Stimulated activated CD4-positive, alpha-beta T cell treated with anti-CD3 and anti-CD28 coated beads, Interleukin-15, amount 100 ng/mL, for 1 hour (primary cell): ENCODE data around the gene SMOC2.

Experiments used
- DNase-seq, 2 donors: peaks; one replicate each; pipeline ENCODE4 v3.0.0-alpha.2; 2020; ENCODE audit warnings: low read depth in 1 of 2, low spot score in 1 of 2

SMOC2 gene

DNA sequence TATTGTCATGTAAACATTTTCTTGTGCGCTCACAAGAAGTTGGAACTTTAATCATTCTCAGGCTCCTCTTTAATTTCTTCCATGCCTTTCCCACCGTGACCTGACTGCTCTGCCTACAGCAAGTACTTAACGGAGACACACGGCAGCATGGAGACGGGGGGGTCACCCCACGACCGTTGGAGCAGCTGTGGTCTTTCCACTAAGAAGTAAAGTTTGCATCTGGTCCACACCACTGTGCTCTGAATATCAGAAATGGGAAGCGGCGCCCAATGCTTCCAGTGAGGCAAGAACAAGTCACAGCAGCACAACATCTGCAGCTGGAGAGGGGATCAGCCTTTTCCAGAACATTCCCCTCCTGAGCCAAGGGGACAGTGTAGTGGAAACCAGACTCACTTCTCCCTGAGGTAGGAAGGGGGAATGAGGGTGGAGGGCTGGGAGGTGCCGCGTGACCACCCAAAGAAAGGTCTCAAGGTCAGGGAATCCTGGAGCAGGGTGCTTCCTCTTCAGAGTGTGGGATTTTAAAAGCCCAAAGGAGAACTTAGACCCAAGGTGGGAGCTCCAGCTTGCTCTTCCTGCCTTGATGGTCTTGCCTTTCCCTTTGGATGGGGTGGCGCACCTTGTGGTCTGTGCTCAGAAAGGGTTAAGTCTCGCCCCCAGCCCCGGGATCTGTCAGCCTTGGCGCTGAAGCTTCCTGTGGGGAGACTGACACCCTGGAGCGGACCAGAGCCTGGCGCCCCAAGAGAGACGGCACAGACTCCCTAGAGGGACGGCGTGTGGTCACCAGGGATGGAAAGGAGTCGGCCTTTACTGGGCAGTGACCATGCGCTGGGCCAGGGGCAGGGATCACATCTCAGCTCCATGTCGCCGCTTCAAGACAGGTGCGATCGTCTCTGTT lies 25.6 kb upstream of the SMOC2 start:
- DNase-seq = no peak

DNA sequence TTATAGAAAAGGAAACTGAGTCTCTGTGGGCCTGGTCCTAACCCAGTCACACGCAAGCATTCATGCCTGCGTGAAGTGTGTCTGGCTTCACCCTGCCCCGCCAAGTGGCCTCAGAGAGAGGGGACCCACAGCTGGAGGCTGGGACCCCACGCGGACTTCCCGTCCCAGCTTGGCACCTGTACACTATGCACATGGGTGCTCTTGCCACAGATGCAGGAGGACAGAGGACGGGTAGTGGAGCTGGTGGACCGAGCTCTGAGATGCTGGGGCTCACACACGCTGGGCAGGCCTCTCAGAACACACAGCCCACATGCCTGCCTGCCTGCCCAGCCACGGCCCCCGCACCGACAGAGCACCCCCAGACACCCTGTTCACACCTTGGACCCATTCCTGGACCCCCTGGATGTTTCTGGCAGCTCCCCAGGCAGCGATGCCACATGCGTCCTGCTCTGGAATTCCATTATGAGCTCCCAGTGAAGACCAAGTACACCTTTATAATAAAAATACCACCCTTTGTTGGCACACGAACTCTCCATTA lies 24.9 kb upstream of the SMOC2 start:
- no peak for DNase-seq

DNA sequence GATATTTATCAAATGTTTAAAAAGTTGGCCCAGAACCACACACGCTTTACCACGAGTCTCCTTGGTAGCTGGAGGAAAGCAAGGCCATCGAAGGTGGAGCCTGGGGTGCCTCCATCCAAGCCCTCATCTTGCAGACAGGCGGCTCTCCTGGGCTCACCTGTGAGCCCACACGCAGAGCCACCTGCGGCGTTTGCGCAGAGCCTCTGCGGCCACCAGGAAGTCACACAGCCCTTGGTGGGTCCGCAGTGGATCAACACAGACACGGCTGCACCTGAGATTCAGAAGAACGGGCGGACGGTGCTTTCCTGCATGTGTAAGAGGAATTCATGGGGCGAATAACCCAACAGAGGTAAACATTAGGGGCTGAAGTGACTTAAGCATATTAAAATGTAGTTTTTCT lies 24.5 kb upstream of the SMOC2 start:
- DNase-seq = no peak

DNA sequence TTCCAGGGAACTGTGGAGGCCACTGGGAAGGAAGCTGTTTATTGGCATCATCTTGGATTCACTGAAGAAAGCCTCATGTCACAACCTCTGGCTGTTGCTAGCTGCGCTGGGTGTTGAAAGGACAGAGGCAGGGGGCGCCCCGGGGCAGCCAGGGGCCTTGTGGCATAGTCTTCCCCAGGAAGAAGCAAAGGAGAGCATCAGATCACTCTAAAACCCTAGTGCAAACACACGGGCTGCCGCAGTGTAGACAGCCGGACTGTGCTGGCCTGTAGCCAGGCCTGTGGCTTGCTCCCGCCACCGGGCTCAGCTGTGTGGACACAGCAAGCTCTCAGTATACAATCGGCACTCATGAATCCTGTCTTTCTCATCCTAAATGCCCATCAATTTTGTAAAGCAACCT lies 23.8 kb upstream of the SMOC2 start:
- no peak for DNase-seq

DNA sequence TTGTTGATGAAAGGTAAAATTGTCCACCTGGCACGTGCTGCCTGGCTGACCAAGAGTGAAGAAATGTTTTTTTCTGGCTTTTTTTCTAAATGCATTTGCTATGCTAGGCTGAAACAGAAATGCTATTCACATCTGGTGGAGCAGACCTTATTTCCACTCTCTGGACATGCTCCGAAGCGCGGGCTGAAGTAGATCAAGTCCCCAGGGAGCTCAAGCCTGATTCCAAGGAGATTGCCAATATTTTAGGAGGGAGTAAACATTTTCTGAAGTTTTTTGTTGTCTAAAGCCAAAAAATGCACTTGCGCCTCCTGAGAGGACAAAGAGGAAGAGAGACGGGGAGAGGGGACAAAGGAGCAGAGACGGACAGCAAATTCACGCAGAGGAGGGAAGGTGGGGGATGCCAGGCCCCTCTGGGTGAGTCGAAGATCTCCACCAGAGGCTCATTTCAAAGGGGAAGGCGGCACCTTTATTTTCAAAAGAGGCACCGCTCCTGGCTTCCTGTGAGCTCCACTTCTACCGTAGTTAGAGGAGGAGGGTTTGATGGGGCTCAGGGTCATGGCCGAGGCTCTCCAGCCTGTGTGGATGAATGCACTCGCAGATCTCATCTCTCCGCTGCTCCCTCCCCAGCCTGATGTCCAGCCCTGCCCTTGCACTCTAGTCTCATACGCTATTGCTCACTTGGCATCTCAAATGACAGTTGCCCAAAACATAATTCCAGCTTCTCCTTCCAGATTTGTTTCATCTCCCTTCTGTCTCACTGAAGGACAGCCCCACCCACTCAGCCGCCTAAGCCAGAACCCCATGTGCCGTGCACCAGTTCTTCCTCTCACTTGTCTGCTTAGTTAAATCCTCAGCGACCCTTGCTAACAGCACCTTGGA lies 23.1 kb upstream of the SMOC2 start:
- DNase-seq = no peak

DNA sequence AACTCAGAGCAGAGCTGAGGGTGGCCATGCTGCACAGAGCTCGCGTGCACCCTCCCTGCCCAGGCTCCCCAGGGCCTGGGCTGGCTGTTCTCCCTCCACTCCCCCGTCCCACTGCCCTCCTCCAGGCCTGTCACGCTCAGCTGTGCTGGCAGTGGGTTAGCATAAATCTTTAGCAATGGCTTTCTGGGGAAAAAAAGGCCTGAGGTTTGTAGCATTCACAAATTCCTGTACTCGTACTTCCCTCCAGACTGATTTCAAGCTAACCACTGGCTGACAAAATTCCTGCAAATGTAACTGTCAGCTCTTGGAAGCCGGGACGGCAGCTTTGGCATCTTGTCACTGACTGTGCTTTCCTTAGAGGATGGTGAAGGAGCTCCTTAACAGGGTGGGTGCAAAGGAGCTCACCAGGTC lies 22.3 kb upstream of the SMOC2 start:
- DNase-seq = no peak

DNA sequence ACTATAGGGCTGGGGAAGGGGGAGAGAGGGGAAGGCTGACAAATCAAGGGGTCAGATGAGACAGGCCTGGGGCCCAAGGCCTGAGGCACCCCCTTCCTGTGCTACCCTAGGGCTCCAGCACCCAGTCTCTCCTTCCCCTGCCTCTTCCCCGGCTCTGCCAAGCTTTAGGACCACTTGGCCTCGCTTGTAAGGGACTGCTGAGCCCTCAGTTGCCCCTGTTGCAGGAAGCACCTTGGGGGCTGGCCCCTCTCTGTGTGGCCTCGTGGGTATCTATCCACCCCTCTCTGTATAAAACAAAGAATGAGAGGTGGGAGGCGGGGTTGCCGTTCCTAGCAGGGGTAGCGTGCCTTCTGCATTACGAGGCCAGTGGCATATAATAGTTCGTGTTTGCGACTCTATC lies 21.4 kb upstream of the SMOC2 start:
- no peak for DNase-seq

DNA sequence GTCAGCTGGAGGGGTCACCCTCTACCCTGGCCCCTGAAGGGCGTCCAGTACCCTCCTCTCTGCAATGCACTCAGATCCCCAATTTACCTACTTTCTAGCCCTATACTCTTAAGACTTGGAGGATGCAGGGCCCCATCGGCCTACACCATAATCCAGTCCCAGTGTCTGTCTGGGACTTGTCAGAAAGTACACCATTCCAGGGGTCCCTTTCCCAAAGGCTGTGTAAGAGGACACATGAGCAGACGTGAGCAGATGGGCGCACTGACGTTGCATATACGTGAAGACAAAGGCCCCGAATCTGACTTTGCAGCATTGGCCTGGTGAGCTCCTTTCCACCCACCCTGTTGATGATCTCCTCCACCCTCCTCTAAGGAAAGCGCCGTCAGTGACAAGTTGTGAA lies 20.9 kb upstream of the SMOC2 start:
- no peak for DNase-seq

DNA sequence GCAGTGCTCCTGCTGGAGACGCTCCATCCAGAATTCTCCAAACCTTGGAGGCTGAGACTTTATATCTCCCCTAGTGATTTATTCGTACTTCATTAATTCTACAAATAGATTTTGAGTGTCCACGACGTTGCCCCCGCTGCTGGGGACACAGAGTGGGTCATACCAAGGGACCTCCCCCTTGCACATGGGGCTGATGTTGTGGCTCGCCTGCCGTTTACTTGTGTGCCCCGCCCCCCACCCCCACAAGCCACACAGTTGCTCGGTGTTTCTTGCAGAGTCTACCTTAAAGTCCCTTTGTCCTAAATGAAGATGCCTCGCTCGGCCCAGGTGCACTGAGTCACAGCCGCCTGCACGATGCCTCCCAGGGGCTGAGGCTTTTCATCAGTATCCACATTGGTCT lies 20.3 kb upstream of the SMOC2 start:
- no peak for DNase-seq

DNA sequence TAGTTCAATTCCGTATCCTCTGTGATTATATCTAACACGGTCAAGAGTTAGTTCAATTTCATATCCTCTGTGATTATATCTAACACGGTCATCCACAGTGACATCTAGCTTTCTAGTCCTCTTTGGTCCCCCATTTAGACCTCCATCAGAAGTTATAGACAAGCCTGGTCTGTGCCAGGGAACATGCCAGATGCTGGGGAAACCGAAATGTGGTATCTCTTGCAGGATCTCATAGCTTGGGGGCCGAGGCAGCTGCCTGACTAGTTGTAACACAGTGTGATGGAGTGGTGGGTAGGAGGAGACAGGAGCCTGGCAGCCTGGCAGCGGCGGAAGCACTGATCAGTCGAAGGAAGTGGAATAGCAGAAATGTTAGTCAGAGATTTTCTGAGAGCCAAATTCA lies 13.8 kb upstream of the SMOC2 start:
- no peak for DNase-seq

DNA sequence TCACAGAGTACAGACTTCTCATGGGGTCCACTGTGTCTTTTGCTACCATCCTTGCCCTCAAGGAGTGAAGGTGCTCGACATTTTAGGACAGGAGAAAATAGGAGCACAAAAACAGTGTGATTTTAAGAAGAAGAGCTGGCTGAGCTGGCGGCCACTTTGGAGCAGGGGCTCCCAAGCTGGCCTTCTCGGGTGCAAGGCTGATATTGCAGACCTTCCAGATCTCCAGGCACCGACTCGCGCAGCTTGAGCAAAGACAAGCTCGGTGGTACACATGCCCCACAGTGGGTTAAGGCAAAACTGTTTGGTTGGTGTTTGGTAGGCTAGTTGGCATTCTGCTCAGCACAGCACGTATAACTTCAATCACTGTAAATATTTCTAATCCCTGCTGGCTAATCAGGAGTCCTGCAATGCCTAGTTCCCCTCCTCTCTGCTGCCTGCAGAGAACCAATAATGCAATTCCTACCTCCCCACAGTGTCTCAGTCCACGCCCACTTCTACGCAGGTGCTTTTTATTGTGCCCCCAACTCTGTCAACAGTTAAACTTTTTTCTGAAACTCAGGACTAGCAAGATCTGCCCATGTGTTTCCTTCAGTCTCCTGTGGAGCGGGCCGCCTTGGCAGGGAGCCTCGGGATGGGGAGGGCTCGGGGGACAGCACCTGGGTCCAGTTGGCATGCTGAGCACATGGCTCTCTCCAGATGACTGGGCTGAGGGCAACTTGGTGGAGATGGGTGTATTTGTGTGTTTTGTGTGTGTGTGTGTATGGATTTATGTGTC lies 12.7 kb upstream of the SMOC2 start:
- DNase-seq = no peak

DNA sequence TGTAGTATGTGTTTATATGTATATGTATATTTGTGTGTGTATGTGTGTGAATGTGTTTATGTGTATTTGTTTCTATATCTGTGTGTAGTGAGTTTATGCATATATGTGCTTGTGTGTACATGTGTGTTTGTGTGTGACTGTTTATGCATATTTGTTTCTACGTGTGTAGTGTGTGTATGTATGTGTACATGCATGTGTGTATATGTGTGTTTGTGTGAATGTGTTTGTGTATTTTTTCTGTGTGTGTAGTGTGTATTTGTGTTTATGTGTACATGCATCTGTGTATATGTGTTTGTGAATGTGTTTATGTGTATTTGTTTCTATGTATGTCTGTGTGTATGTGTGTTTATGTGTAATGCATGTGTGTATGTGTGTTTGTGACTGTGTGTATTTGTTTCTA lies 12.1 kb upstream of the SMOC2 start:
- DNase-seq = no peak

DNA sequence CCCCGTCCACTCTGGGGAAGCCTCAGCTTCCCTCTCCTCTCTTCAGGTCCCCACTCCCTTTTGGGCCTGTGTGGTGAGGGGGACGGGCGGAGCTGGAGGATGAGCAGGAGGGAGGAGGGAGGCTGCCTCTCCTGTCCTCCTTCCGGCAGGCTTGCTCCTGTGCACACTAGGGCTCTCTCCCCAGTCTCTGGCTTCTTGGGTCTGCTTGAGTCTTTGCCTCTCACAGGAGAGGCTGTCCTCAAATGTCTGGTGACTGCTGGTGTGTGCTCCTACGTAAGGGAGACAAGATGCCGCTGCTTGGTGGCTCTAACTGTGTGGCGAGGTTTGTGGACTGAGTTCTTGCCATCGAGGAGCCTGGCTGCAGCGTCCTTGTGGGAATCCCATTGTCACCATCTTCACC lies 8.8 kb upstream of the SMOC2 start:
- DNase-seq = no peak

DNA sequence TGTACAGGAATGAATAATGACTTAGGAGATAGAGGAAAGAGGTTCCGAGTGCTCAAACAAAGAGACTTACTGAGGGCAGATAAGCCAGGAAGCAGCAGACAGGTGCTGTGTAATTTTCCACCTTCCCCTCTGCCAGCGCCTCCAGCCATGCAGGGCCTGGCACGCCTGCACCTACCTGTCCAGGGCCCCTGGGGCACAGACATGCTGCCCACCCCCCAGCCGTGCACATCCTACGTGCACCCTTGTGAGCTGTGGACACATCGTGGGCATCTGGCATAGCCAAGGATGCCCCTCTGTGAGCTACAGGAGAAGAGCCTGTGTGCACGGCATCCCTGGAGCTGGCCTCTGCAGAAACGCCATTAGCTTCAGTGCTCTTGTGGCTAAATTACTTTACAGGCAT lies 7.1 kb upstream of the SMOC2 start:
- no peak for DNase-seq

DNA sequence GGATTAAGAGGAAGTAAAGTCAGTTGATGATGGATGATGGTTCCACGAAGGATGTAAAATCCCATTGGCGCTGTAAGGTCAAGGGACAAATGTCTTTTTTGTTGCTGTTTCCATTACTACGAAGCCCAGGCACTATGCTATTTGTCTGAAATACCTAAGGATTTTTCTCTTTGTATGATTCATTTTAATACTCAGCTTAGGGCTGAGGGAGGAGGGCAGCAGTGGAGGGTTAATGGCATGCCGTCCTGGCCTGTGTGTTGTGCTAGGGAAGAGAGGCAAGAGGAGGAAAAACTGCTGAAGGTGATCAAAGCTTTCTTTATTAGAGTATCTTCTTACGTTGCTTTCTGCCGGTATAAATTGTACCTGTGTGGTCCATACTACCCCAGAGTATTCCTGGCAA lies 6.5 kb upstream of the SMOC2 start:
- DNase-seq = no peak

DNA sequence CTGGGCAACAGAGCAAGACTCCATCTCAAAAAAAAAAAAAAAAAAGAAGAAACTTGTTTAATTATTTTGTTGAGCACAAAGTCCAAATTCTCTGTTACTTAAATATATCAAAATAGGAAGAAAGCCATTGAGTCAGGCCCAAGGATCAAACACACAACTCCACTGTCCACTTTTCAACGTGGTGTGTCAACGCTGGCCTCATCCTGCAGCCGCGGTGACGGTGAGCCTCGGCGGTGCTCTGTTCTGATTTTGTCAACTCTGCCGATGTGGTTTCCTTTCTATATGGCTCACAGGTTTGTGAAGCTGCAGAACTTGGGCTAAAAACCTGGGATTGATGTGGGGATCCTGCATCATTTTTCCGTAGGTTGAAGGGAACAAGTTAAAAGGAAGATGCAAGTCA lies 3.2 kb upstream of the SMOC2 start:
- no peak for DNase-seq

DNA sequence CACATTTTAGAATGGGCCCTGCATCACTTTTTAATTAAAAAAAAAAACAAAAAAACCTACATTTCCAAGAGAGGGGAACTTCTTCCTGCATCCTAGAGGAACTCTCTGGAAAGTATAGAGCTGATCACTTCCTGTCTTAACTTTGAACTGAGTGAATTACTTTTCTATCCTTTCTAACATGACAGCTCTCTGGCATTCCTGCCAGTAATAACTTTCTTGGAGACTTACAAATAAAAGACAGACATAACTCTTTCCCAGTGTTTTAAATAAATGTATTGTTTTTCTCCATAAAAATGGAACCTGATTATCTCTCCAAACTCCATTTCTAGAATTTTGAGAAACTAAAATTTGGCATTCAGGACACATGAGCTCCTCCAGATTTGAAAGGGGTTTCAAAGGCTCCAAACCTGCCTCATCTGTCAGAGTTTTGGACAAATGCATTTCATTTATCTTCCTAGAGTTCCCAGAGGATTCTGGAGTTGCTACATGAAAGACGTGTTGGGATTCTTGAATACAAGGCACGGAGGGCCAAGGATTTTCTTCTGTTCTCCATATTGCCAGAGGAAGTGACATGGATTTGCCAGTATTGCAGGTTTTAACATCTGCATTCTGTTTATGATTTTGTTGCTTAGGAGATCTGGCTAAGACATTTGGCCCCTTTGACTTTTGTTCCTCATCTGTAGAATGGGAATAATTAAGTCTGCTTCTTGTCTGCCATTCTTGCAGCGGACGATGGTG lies 2.0 kb upstream of the SMOC2 start:
- DNase-seq = no peak

DNA sequence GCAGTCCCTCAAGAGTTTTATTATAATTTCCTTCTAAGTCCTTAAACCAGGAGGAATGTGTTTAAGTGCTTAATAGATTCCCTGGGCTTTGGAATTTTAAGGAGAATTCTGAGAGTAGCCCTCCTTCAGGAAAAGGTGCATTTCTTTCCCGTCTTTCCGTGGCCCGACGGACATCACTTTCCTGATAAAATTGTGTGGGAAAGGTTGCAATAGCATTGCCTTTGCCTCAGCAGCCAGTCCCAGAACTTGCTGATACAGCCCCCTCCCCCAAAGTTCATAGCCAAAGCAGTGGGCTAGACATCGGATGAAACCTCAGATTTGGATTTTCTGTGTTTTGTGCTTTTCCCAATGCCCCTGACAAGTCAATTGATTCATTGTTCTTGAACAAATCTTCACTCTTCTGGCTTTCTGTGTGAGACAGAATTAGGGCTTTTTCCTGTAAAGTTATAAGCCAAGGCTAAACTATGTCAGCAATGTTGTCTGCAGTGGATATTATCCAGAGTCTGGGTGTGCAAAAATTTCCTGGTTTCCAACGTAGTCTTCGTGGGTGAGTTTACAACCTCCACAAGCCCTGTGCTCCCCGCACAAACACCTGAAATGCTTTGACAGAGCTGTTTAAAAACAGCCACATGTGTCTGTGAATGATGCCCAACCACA lies 1.1 kb upstream of the SMOC2 start:
- DNase-seq = no peak

DNA sequence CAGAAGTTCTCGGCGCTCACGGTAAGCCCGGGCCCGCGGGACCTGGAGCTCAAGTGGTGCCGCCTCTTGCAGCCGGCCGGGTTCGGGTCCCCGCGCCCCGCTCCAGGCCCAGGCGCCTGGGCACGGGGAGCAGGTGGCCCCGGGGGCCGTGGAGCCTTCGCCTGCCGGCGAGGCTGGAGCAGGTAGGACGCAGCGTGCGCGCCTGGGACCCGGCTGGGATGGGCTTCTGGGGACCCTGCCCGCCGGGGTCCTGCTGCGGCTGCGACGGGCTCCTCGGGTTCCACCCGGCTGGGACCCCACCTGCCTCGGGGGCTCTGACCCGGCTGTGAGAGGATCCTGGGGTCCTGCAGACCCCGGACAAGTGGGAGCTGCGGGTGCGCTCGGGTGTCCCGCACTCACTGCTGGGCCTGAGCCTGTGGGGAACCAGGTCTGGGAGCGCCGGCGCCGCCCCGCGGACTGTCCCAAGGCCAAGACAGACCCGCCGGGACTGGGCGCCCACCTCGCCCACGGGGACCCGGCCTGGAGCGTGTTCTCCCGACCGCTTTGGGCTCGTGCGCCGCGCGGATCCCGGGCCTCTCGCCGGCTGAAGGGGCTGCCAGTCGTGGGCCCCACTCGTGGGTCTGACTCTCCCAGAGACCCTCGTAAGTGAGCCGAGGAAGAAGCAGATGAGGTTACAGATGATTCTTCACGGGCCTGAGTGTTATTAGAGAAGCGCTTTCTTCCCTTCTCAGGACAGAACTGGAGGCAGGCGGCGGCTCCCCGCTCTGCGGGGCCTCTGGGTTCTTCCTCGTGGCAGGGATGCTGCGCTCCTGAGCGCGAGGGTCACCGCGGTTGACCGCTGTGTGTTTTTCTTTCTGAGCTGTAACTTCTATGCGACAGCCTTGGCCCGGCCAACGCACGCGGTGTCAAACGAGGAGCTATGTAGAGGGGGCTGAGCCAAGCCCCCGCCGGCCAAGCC lies 729 bp downstream of the SMOC2 start:
- no peak for DNase-seq
